Mesendoderm (in vitro differentiated cells): ENCODE results near the gene ASB4.

Source experiments
- DNase-seq: peaks from one replicate; pipeline ENCODE4 v3.0.0; 2013
- H2AK5ac ChIP-seq: 2 replicates; pipeline ENCODE4 v1.6.1; 2013; ENCODE audit warnings: low read length, inconsistent platforms
- H2BK120ac ChIP-seq: 2 replicates; pipeline ENCODE4 v1.6.1; 2013; ENCODE audit warnings: low read depth, mild to moderate bottlenecking, low read length, moderate library complexity, mixed read lengths
- H2BK15ac ChIP-seq: replicated peaks from 2 replicates; pipeline ENCODE4 v1.6.1; 2013; ENCODE audit warnings: low read depth, mild to moderate bottlenecking, moderate library complexity
- H2BK5ac ChIP-seq: 2 replicates; pipeline ENCODE4 v1.6.1; 2013; ENCODE audit warnings: low read length, inconsistent platforms
- H3K18ac ChIP-seq: 2 replicates; pipeline ENCODE4 v1.6.1; 2013; ENCODE audit warnings: mild to moderate bottlenecking, low read length, mixed read lengths
- H3K23ac ChIP-seq: one replicate; pipeline ENCODE4 v1.6.1; 2013; ENCODE audit warnings: low read length
- H3K27ac ChIP-seq: 2 replicates; pipeline ENCODE4 v1.5.1; 2013; ENCODE audit warnings: low read depth, mild to moderate bottlenecking, inconsistent platforms, low read length, moderate library complexity
- H3K27me3 ChIP-seq: 2 replicates; pipeline ENCODE4 v1.6.1; 2013; ENCODE audit warnings: low read length, control low read depth, mild to moderate bottlenecking, inconsistent platforms; ENCODE audit not compliant: insufficient read depth, poor library complexity
- H3K36me3 ChIP-seq: 2 replicates; pipeline ENCODE4 v1.6.1; 2013; ENCODE audit warnings: low read length, inconsistent platforms; ENCODE audit not compliant: control insufficient read depth, insufficient read depth
- H3K4ac ChIP-seq: one replicate; pipeline ENCODE4 v1.6.1; 2013; ENCODE audit warnings: low read depth, mild to moderate bottlenecking, low read length, moderate library complexity
- H3K4me1 ChIP-seq: 2 replicates; pipeline ENCODE4 v1.6.1; 2013; ENCODE audit warnings: low read depth, low read length, inconsistent platforms; ENCODE audit not compliant: control insufficient read depth
- H3K4me2 ChIP-seq: 2 replicates; pipeline ENCODE4 v1.6.1; 2013; ENCODE audit warnings: low read length
- H3K4me3 ChIP-seq: 2 replicates; pipeline ENCODE4 v1.5.1; 2013; ENCODE audit warnings: mild to moderate bottlenecking, low read length
- H3K56ac ChIP-seq: one replicate; pipeline ENCODE4 v1.6.1; 2013; ENCODE audit warnings: low read length
- H3K79me1 ChIP-seq: 2 replicates; pipeline ENCODE4 v1.6.1; 2013; ENCODE audit warnings: low read length, inconsistent platforms
- H3K79me2 ChIP-seq: 2 replicates; pipeline ENCODE4 v1.6.1; 2013; ENCODE audit warnings: mild to moderate bottlenecking, low read length; ENCODE audit not compliant: control insufficient read depth, insufficient read depth
- H3K9ac ChIP-seq: 2 replicates; pipeline ENCODE4 v1.6.1; 2013; ENCODE audit warnings: low read length, inconsistent platforms
- H4K5ac ChIP-seq: one replicate; pipeline ENCODE4 v1.6.1; 2013; ENCODE audit warnings: low read length
- H4K8ac ChIP-seq: one replicate; pipeline ENCODE4 v1.6.1; 2013; ENCODE audit warnings: low read depth, mild to moderate bottlenecking, control low read depth, low read length, moderate library complexity
- WGBS: extraction: QIAGEN DNeasy Blood & Tissue Kit; methylation state at CpG from one replicate; pipeline ENCODE4 v1.1.7; 2013; ENCODE audit warnings: low lambda C conversion rate, missing lambda C conversion rate; ENCODE audit not compliant: insufficient coverage; ENCODE audit errors: extremely low coverage; 5-methylcytosine and 5-hydroxymethylcytosine counted together

The ASB4 gene

GRCh38 chr7:95469848-95470247, 15.9 kb upstream of the ASB4 start:
- 100% methylated on average over 1 of the region's 4 CpGs for WGBS
- no peak overlapping the region for H3K27ac ChIP-seq

GRCh38 chr7:95470452-95470851, 15.3 kb upstream of the ASB4 start:
- Histone ChIP-seq H3K4me3 (no peak overlapping the region), H3K27ac (no peak overlapping the region), H3K79me1 (no peaks in the 10 kb centered on the region), H3K4me1 (peaks cover 2% of the 10 kb centered on the region), H4K5ac (no peak overlapping the region), H3K23ac (no peak overlapping the region), H3K4me2 (no peak overlapping the region), H2BK5ac (no peak overlapping the region), H3K79me2 (no peaks in the 10 kb centered on the region), H3K56ac (no peak overlapping the region), H3K4ac (no peak overlapping the region), H2BK15ac (no peak overlapping the region), H3K9ac (no peak overlapping the region), H3K18ac (no peak overlapping the region), H2AK5ac (no peak overlapping the region), H3K36me3 (no peaks in the 10 kb centered on the region), H4K8ac (no peak overlapping the region), H2BK120ac (no peak overlapping the region), H3K27me3 (no peaks in the 10 kb centered on the region)
- no CpG with 5 or more reads among the region's 3 CpGs for WGBS
- peak; percentile 38 for DNase-seq

More at GRCh38 chr7:95469848-95470247, 15.9 kb upstream of the ASB4 start:
- Histone ChIP-seq H2AK5ac (no peak overlapping the region), H3K18ac (no peak overlapping the region), H3K27me3 (no peaks in the 10 kb centered on the region), H3K4ac (no peak overlapping the region), H4K8ac (no peak overlapping the region), H3K9ac (no peak overlapping the region), H2BK15ac (no peak overlapping the region), H3K4me1 (peaks cover 2% of the 10 kb centered on the region), H2BK120ac (no peak overlapping the region), H3K4me2 (no peak overlapping the region), H3K23ac (no peak overlapping the region), H3K4me3 (no peak overlapping the region), H3K79me2 (no peaks in the 10 kb centered on the region), H3K79me1 (no peaks in the 10 kb centered on the region), H3K36me3 (no peaks in the 10 kb centered on the region), H3K56ac (no peak overlapping the region), H4K5ac (no peak overlapping the region), H2BK5ac (no peak overlapping the region)
- DNase-seq = peak; percentile 5

- peaks cover 2% of the 10 kb centered on the region for H3K4me1 ChIP-seq
- peak overlapping the region; percentile 75 for H4K5ac ChIP-seq
- WGBS = no CpG with 5 or more reads among the region's 3 CpGs
- no peak overlapping the region for H3K27ac ChIP-seq
- H2BK5ac ChIP-seq = no peak overlapping the region
- no peak overlapping the region for H3K56ac ChIP-seq
- H3K36me3 ChIP-seq = no peaks in the 10 kb centered on the region
- no peaks in the 10 kb centered on the region for H3K27me3 ChIP-seq
- no peak overlapping the region for H2BK120ac ChIP-seq
- H2AK5ac ChIP-seq = no peak overlapping the region
- no peak overlapping the region for H3K4me3 ChIP-seq
- no peak overlapping the region for H3K9ac ChIP-seq
- no peak for DNase-seq
- no peaks in the 10 kb centered on the region for H3K79me2 ChIP-seq
- peak overlapping the region; percentile 98 for H2BK15ac ChIP-seq
- no peak overlapping the region for H4K8ac ChIP-seq
- H3K4ac ChIP-seq = no peak overlapping the region
- H3K23ac ChIP-seq = no peak overlapping the region
- H3K18ac ChIP-seq = peak overlapping the region; percentile 90
- H3K4me2 ChIP-seq = no peak overlapping the region
- H3K79me1 ChIP-seq = no peaks in the 10 kb centered on the region
Observed at GRCh38 chr7:95471071-95471470, 14.7 kb upstream of the ASB4 start.

GRCh38 chr7:95472581-95473161, 13.1 kb upstream of the ASB4 start:
- H3K9ac ChIP-seq = no peak overlapping the region
- H3K4ac ChIP-seq = no peak overlapping the region
- H2AK5ac ChIP-seq = no peak overlapping the region
- WGBS = no CpG with 5 or more reads among the region's 8 CpGs
- no peaks in the 10 kb centered on the region for H3K79me1 ChIP-seq
- no peaks in the 10 kb centered on the region for H3K36me3 ChIP-seq
- no peaks in the 10 kb centered on the region for H3K79me2 ChIP-seq
- H3K18ac ChIP-seq = no peak overlapping the region
- H3K23ac ChIP-seq = no peak overlapping the region
- no peaks in the 10 kb centered on the region for H3K27me3 ChIP-seq
- peaks cover 2% of the 10 kb centered on the region for H3K4me1 ChIP-seq
- peak; percentile 44 for DNase-seq
- no peak overlapping the region for H4K5ac ChIP-seq
- H2BK15ac ChIP-seq = no peak overlapping the region
- peak overlapping the region; percentile 22 for H3K27ac ChIP-seq
- no peak overlapping the region for H2BK120ac ChIP-seq
- H3K4me2 ChIP-seq = no peak overlapping the region
- no peak overlapping the region for H3K4me3 ChIP-seq
- H4K8ac ChIP-seq = no peak overlapping the region
- H3K56ac ChIP-seq = no peak overlapping the region
- H2BK5ac ChIP-seq = no peak overlapping the region

GRCh38 chr7:95473276-95473985, 12.3 kb upstream of the ASB4 start:
- Histone ChIP-seq H2AK5ac (no peak overlapping the region), H3K27me3 (no peaks in the 10 kb centered on the region), H3K18ac (no peak overlapping the region), H3K9ac (no peak overlapping the region), H4K8ac (no peak overlapping the region), H4K5ac (no peak overlapping the region), H3K23ac (no peak overlapping the region), H3K79me2 (no peaks in the 10 kb centered on the region), H3K4ac (no peak overlapping the region), H3K79me1 (no peaks in the 10 kb centered on the region), H2BK120ac (no peak overlapping the region), H3K27ac (no peak overlapping the region), H3K36me3 (no peaks in the 10 kb centered on the region), H3K4me1 (peaks cover 2% of the 10 kb centered on the region), H2BK5ac (no peak overlapping the region), H3K56ac (no peak overlapping the region), H2BK15ac (no peak overlapping the region), H3K4me2 (no peak overlapping the region), H3K4me3 (no peak overlapping the region)
- DNase-seq = peak; percentile 1
- no CpG with 5 or more reads among the region's 9 CpGs for WGBS
